CD4-positive, alpha-beta T cell treated with Interleukin-6 for 4 hours (primary cell): ENCODE data around the gene GSX2.

Experiments used
- DNase-seq: peaks from one replicate; pipeline ENCODE4 v3.0.0-alpha.2; 2020; ENCODE audit warnings: mixed read lengths

GSX2 gene

DNA sequence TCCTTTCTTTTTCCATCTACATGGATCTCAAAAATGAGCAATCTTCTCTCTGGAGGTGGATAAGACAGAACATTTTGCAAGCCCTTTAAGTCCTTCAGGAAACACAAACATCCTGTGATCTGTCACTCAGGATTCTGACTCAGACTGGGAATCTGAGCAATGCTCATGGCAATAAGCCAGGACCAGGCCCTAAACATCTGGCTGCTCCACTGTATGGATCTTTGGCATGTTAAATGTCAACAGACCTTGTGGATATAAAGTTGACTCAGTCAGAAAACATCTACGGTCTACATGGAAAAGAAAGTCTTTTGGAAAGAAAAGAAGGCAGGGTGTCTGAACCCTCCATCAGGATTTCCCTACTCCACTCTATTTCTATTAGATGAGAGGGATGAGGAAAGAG is 17.8 kb upstream of the GSX2 start:
- DNase-seq = no peak

DNA sequence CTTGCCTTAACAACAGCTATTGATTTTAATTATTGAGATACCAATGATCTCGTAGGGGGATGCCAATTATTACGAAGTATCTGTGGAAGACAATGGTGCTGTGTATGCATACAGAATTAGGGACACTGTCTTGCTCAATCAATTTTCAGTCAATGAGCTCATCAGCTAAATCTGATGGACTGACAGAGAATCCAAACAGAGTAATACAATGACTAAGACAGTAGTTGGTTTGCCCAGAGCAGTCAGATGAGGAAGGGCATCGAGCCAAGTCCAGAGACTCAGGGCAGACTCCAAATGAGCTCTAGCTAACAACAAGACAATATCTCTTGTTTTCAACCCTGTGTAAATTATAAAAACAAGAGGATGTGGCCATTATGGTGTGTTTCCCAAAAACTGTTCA is 14.7 kb upstream of the GSX2 start:
- DNase-seq = no peak

DNA sequence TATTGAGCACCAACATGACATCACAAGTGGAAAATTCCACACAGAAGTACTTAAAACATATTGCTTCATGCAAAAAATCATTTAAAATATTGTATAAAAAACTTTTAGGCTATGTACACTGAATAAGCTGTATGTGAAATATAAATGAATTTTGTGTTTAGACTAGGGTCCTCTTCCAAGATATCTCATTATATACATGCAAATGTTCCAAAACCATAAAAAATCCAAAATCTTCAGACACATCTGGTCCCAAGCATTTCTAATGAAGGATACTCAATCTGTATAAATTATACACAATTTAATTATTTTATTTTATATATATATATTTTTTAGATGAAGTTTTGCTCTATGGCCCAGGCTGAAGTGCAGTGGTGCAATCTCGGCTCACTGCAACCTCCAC is 10.1 kb upstream of the GSX2 start:
- DNase-seq = no peak

DNA sequence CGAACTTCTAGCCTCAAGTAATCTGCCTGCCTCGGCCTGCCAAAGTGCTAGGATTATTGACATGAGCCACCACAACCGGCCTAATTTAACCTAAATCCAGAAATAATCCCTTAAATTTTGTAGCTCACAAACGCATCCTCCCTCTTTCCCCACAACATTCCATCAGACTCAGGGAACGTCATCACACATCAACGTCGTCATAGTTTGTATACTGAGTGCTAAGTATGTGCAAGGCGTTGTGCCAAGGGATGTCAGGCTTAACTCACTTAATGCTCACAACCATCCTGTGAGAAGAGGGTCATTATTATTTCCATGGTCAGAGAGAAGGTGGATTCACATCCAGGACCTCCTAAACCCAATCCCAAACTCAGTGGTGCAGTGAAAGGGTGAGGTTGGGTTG is 9.6 kb upstream of the GSX2 start:
- DNase-seq = no peak

DNA sequence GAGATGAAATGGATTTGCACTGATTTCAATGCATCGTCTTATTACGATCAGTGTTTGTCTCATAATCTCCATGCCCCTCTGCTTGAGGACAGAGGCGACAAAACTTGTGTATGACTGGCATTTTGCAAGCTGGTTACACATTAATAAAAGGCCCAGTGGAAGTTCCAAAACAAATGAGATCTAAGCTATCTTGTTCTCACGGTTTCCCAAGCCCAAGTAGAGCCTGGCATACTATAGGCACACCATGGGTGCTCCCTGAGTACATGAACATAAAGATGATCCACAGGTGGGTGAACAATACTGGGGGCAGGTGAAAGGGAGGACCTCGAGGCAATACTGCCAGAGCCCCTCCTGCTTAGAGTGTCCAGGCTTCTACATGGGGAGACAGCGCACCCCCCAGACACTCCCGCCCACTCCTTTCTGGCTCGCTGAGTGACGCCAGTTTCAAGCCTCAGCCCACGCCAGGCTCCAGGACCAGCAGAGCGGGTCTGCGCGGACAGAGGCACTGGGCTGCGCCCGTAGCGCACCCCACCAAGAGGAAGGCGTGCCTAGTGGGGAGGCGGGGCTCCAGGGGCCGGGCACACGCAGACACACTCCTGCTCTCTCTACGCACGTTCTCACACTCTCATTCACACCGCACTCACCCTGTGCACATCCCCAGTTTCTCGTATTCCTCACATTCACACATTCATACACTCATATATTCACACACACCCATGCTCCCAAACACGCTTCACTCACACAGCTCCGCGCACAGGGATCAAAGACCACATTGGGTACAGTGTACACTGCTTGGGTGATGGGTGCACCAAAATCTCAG is 8.9 kb upstream of the GSX2 start:
- peak; percentile 60 for DNase-seq

DNA sequence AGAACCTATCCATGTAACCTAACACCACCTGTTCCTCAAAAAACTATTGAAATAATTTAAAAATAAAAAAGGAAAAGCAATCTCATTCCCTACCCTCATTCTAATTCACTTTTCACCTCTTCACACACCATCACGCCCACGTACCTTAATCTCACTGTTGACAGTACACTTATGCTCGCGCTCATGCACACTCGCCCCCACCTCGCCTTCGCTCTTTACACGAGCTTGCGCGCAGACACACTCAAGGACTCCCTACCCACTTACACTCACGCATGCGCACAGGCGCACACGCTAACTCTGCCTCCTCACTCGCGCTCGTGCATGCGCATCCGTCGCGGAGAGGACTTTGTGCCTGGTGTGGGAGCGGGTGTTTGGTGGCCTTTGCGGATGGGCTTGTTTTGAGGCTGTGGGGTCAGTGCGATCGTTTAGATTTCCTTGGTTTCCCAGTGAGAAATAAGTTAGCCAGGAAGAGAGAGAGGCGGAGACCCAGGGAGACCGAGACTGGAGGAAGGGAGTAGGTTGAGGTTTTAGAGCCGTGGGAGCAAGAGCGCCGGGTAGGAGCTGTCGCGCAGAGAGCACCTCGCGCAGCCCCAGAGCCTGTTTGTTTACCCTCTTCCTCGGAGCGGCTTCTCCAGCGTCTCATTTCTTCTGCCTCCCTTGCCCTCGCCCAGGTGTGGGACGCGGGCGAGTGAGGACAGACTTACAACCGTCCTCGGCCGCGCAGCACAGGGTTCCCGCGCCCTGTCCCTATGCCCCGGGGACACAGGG is 8.1 kb upstream of the GSX2 start:
- DNase-seq = peak; percentile 91

DNA sequence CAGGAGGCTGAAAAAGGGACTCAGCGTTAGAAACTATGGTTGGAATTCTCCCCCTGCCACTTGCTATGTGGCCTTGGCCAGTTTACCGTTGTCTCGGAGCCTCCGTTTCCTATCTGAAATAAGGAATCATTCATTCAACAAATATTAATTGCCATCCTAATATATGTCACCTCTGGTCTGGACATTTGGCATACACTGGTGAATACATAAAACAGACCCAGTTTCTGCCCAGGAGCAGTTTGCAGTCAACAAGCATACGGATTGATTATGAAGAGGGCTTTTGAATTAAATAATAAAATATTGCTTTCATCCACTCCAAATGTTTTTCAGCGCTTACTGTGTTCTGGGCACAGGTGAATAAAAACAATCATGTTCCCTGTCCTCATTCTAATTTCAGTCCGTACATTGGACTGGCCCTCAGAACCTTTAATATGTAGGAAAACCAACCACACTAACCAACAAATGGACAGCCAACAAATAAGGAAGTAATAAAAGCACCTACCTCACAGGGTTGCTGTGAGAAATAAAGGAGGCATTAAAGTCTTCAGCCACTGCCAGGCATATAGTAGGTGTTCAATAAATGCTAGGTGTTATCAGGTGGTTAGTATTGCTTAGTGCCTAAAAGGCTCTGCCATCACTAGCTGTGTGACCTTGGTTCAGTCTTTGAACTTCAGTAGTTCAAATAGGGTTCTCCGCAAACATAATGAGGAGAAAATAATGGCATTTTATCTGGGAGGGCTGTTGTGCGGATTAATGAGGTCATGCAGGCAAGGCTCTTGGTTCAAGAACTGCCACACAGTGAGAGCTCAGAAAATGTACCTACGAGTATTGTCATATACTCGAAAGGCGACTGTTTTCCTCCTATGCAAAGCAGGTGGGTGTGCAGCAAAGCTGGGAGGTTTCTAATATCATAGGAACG is 7.3 kb upstream of the GSX2 start:
- DNase-seq = no peak

DNA sequence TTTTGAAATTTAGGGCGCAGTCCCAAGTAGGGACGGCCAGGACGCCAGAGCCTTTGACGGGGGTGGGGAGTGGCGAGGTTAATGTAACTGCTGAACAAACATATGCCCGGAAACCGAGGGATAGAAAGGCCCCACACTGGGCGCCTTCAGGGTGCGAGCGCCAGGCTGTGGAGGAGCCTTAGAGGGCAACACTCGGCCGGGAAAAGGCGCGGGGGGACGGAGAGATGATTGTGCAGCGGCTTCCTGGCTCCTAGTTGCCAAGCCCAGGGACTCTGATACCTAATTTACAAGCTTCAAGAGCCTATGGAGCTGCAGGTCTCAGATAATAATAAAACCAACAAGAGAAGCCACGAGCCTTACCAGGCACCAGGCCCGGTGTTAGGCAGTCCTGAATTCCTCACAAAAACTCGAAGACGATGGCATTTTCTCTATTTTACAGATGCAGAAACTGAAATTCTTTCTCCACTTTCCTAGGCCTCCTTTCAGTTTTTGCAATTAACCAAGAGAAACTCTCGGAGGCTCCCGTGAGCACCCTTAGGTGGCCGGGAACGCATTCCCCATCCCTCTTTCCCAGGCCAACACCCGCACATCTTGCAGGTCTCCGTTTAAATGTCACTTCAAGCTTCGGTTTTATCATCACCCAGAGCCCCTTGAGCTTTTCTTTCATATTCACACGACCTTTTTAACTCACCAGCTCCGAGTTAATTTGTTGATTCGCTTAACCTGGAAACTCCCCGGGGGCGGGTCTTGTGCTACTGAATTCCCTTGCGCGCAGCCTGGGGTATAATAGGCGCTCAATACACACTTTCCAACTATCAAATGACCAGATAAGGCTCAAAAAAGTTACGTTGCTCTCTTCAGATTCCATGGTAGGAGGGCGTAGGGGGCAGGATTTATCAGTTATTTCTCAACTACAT is 6.4 kb upstream of the GSX2 start:
- peak; percentile 34 for DNase-seq

DNA sequence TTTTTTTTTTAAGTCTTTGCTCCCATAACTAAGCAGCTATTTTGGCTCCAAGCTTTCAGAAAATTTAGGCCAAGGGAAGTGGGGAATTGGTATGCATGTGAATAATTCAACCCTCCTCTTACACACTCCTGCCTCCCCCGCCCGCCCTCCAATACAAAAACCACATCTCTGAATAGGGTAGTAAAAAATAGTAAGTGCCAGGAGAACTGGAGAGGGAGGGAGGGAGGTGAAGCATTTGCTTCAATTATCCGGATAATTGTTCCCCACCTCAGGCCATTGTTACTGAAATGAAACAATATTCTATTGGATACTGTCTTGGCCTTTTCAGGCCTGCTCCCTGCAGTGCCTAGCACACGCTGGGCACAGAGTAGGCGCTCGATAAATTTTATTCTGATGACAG is 5.5 kb upstream of the GSX2 start:
- DNase-seq = no peak

DNA sequence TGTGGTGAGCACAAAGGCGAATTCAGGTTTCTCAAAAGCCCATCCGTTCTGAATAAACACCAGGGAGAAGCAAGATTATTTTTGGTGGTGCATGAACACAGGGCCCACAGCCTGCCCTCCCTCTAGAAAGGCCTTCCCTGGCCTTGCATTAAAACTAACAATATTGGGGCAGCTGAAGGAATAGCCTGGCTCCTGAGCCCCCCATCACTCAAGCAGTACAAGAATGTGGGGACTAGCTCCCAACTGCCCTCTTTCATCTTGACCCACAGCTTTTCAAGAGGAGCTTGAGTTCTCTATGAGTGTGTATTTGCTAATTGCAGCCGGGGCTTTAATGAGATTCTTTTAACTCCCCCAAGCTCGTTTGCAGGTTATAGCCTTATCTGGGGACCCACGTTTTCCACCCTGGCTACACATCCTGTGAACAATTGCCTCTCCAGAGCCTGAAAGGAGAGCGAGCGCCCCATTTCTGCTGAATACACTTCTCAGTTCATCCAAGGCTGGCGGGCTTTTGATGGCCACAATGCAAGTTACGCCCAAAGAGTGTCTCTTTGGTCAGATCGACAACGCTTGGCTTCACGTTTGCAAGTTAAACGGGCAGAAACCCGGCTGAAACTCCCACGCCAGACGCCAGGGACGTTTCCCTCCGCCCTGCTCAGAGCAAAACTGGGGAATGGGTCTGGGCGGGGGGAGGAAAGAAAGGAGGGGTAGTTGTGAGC is 4.7 kb upstream of the GSX2 start:
- DNase-seq = no peak

DNA sequence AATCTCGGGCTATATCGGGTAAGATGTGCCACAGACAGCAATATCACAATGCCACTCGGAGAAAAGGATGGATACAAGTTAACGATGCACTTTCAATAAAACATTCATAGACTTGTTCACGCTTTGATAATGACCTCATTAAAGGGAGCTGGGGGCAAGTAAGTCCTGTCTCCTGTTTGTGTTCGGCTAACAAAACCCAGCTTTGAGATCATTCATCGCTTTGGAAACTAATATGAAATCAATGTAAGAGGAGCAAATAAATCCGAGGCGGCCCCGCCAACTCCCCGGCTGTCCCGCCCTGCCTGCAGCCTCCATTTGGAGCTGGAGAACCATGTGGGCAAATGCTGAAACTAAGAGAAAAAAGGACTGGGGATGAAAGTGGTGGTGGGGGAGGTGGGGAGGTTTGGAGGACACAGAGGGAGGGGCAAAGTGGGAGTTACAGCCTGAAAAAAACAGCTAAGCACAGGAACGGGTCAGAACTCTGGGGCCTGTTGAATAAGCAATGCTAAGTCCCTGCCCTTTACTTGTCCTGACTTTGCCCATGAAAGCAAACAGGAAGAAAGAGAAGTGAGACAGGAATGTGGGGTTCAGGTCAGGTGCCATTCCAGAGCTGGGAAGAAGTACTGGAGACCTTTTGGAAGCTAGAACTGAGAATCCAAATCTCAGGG is 3.5 kb upstream of the GSX2 start:
- no peak for DNase-seq

DNA sequence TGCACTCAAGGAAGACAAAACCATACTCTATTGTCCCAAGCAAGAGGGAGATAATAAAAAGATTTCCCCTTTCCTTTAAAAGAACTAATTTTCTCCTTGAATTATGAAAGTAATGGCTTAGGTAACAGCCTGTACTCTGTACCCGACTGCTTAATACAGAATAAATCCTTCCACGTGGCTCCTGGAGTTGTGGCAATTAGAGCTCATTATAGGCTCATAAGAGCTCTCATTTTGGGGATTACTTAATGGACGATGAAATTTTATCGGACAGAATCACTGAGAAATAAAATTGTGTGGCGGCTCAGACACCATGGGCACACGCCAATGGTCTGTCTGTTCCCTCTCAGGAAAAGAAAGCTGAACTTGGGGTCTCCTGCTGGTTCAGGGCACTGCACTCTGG is 2.8 kb upstream of the GSX2 start:
- no peak for DNase-seq

DNA sequence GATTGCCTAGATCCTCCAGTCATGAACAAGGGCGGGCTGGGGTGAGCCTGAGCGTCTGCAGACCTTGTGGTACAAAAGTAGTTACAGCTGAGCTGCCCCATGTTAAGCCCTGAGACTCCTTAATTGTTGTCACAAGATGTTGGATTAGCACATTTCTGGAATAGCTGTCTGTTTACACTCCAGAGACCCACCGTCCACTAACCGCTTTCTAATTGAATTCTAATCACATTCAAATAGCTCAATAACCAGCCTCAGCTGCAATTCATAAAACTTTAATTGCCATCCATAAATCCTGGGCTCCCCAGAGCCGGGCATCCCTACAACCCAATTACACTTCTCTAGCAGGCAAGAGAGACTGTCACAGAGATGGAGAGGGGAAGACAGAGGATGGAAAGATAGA is 1.6 kb upstream of the GSX2 start:
- no peak for DNase-seq

DNA sequence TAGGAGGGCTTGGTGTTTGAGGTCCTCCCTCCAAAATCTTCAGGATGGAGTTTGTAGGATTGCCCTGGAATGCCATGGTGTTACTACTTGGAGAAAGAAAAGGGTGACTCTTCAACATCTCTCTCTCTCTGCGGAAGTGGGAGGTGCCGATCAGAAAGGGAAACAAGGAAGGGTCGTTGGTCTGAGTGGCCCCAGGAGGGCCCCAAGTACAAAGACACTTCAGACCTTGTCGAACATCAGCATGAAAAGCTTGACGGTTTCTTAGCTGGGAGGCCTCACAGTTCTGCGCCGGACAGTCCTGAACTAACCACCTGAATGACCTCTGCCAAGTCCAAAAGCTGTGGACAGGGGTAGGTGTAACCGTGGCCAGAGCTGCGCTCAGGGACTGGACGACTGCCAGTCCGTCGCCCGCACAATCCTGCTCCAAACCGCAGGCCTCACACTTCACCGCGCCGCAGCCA is 646 bp upstream of the GSX2 start:
- no peak for DNase-seq

DNA sequence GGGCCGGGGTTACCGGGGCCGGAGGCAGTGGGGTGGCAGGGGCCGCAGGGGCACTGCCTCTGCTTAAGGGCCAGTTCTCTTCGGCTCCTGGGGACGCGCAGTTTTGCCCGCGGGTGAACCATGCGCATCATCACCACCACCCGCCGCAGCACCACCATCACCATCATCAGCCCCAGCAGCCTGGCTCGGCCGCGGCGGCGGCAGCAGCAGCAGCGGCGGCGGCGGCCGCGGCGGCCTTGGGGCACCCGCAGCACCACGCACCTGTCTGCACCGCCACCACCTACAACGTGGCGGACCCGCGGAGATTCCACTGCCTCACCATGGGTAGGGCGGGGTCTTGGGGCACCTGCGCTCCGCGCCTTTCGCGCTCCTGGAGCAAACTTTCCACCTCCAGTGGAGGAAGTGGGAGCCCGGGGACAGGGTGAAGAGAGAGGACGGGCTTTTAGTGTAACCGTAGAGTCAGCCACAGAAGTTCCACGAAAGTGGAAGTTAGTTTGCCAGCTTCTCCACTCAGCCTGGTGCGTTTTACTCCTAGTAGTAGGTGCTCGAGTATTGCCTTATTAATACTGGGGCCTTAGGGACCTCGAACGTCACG is 729 bp downstream of the GSX2 start:
- DNase-seq = no peak

DNA sequence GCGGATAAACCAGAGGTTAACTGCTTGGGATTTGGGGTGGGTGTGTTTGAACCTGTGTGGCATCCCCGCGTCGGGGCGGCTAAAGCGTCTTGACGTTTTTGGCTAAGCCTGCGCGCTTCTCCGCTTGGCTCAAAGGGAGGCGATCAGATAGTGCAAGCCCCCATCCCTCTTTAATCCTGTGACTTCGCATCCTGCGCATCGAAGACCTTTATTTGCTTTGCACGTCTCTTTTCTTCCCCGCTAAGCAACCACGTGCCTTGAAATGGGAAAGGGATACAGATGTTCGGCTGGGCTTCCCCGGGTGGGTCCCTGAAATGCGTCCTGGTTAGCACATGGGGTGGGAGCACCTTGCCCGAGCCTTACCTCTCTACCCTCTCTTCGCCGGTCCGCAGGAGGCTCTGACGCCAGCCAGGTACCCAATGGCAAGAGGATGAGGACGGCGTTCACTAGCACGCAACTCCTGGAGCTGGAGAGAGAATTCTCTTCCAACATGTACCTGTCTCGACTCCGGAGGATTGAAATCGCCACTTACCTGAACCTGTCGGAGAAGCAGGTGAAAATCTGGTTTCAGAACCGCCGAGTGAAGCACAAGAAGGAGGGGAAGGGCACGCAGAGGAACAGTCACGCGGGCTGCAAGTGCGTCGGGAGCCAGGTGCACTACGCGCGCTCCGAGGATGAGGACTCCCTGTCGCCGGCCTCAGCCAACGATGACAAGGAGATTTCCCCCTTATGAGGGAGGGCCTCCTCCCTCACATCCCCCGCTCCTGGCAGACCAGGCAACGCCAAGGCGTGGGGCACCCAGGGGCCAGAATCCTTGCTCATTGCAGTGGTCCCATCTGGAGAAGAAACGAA is 1.5 kb downstream of the GSX2 start:
- no peak for DNase-seq

DNA sequence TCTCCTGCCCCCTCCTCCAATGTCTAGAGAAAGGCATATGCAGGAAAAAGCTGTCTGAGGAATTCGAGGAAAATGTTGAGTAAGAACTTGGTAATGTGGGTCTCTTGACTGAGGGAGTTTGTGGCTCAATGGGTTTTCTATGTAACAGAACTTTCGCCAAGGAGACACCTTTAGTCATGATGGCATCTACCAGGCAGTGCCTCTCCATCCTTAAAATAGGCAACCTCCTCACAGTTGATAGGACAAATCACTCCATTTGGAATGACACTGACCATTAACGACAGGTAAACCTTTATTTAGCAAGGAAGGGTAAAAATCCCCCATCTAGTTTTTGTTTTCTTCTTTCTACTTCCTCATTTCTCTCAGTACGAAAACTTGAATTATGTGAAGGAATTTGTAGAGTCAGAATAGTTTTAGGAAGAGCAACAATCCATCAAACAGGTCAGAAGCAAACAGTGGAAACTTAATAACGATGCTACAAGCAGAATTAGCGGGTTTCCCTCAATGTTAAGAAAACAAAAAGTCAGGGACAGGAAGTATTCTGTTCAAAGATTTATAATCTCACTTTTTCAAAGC is 2.7 kb downstream of the GSX2 start:
- DNase-seq = no peak

DNA sequence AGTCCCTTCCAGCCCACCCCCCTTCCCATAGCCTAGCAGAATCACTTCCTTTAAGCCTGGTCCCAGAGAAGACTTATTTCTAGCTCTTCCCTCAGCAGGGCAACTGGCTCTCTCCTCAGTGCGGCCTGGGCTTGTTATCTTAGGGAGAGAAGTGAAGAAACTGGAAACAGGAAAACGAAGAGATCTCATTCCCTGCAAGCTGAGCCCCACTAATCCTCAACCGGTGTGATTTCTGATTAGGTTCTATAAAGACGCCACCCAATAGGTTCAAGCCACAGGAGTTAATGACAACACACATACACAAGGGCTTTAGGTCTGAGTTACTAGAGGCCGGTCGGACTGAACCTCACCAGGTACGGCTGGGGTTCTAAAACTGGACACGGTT is 3.2 kb downstream of the GSX2 start:
- DNase-seq = no peak

DNA sequence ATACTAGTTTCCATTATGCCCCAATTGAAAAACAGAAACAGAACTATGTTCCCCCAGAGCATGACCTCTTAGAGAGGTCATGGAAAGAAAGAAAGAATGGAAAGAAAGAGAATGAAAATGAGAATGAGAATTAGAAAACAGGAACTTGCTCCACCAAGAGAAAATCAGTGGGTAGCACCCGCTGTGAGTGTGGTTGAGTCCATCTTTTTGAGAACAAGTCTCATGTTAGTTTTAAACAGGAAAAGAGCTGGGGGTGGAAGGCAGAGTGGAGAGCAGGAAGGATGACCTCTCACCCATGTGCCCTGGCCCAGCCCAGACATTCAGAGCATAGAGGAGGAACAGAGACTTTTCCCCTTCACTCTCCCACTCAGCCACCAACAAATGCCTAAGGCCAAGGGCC is 4.9 kb downstream of the GSX2 start:
- DNase-seq = no peak
